K562 (cell line): Measurements from ENCODE around the gene NPAS2. TPM values are rescaled to one million over a fixed set of nuclear protein-coding genes. Genes with fewer than 3 reads are reported as not detected.

ENCODE experiments used
- BRD4 ChIP-seq: fragments of 200-600 bp; sonication (generic); IDR thresholded peaks from 2 replicates; pipeline ENCODE4 v1.6.1; 2017; ENCODE audit warnings: inconsistent platforms
- CBFA2T3 ChIP-seq: fragments of 450-650 bp; IDR thresholded peaks from 2 replicates; pipeline ENCODE4 v1.6.1; 2017
- CXXC5 ChIP-seq: fragments of 250-450 bp; sonication (Bioruptor Pico); IDR thresholded peaks from 2 replicates; pipeline ENCODE4 v1.8.0; 2022; ENCODE audit warnings: inconsistent platforms, mild to moderate bottlenecking, moderate library complexity
- FOXM1 ChIP-seq, 2 experiments: fragments of 450-650 bp in 1 of 2; sonication (generic) in 1 of 2; formaldehyde crosslinking in 1 of 2; IDR thresholded peaks; 2 replicates each; pipeline versions ENCODE4 v1.6.1 to v1.9.0; 2017 to 2022; ENCODE audit warnings: low read depth in 2 of 2, mild to moderate bottlenecking in 2 of 2, missing genetic modification reagents in 1 of 2, moderate library complexity in 1 of 2
- GTF2E2 ChIP-seq: fragments of 200-800 bp; sonication (Bioruptor generic); IDR thresholded peaks from 2 replicates; pipeline ENCODE4 v1.6.1; 2016; ENCODE audit warnings: missing genetic modification characterization, missing compliant biosample characterization
- HMG20A ChIP-seq: fragments of 450-650 bp; formaldehyde crosslinking; conservative IDR thresholded peaks from 2 replicates; pipeline ENCODE4 v1.4.0; 2020; ENCODE audit warnings: mild to moderate bottlenecking, mixed read lengths
- HNRNPK ChIP-seq: fragments of 200-400 bp; formaldehyde crosslinking; IDR thresholded peaks from one replicate; pipeline ENCODE4 v1.6.1; 2018; ENCODE audit warnings: mild to moderate bottlenecking, low read depth, low read length; ENCODE audit not compliant: poor library complexity, severe bottlenecking
- MAFF ChIP-seq: IDR thresholded peaks from 2 replicates; pipeline ENCODE4 v1.6.1; 2012; ENCODE audit warnings: low read length, improper control_type of control experiment
- POLR2AphosphoS5 ChIP-seq: IDR thresholded peaks from 2 replicates; pipeline ENCODE4 v1.6.1; 2011; ENCODE audit warnings: mild to moderate bottlenecking, low read depth, low read length, moderate library complexity; ENCODE audit not compliant: control insufficient read depth, insufficient read depth
- SAP30 ChIP-seq: fragments of 200-600 bp; sonication (generic); IDR thresholded peaks from 2 replicates; pipeline ENCODE4 v1.6.1; 2012; ENCODE audit warnings: borderline replicate concordance, low read depth, mild to moderate bottlenecking, moderate library complexity, low read length, control low read depth, inconsistent platforms; ENCODE audit not compliant: insufficient read depth, poor library complexity, severe bottlenecking
- TARDBP ChIP-seq: fragments of 450-650 bp; IDR thresholded peaks from 2 replicates; pipeline ENCODE4 v1.6.1; 2016
- TRIM24 ChIP-seq, 2 experiments: fragments of 450-650 bp; IDR thresholded peaks; 2 replicates each; pipeline ENCODE4 v1.6.1; 2016
- XRCC3 ChIP-seq: fragments of 450-650 bp; IDR thresholded peaks from 2 replicates; pipeline ENCODE4 v1.6.1; 2017; ENCODE audit warnings: mild to moderate bottlenecking, moderate library complexity
- ZBTB40 ChIP-seq, 2 experiments: fragments of 450-650 bp in 1 of 2; sonication (generic) in 1 of 2; formaldehyde crosslinking in 1 of 2; IDR thresholded peaks; 2 replicates each; pipeline versions ENCODE4 v1.7.1 to v1.9.0; 2016 to 2022; ENCODE audit warnings: inconsistent platforms in 1 of 2, mild to moderate bottlenecking in 1 of 2, missing genetic modification reagents in 1 of 2
- ZNF224 ChIP-seq: sonication (generic); formaldehyde crosslinking; IDR thresholded peaks from 2 replicates; pipeline ENCODE4 v1.8.0; 2022; ENCODE audit warnings: mild to moderate bottlenecking, missing genetic modification reagents
- ZNF232 ChIP-seq: sonication (generic); formaldehyde crosslinking; IDR thresholded peaks from 2 replicates; pipeline ENCODE4 v1.8.0; 2022; ENCODE audit warnings: mild to moderate bottlenecking, missing genetic modification reagents
- polyA plus RNA-seq, 8 experiments: library from polyadenylated mRNA; depleted of rRNA in 4 of 8; stranded (reverse) in 5 of 8; unstranded in 3 of 8; fragments of >200 nt; fragmentation: Nextera tagmentation in 2 of 8; fragmentation: Illumina TruSeq in 1 of 8; extraction: Ambion mirVana in 2 of 8; extraction: Trizol in 1 of 8; gene quantifications; 2 replicates each; pipeline versions ENCODE4 v1.2.1 to v1.2.3, GENCODE V29; 2011 to 2014; ENCODE audit warnings: inconsistent platforms in 1 of 8, missing spikeins in 1 of 8
- total RNA-seq, 7 experiments: library from RNA; depleted of rRNA in 6 of 7; stranded (reverse); fragments of >200 nt in 6 of 7; fragmentation: Illumina TruSeq in 2 of 7; extraction: Trizol in 2 of 7; gene quantifications; 2 replicates each; pipeline versions ENCODE4 v1.2.1 to v1.2.3, GENCODE V29; 2011 to 2021; ENCODE audit warnings: low replicate concordance in 1 of 7
- TF ChIP-seq, protein P1 (sequence below): fragments of 450-650 bp; IDR thresholded peaks from 2 replicates; pipeline ENCODE4 v1.6.1; 2016; ENCODE audit warnings: borderline replicate concordance

Gene NPAS2
- total and polyA plus RNA-seq, 9 of the 15 experiments (the other 6 are each of a cell fraction or from before 2014, with no cell fraction given), result 0.06 to 0.29 (median 0.07) TPM; not detected in 5

DNA sequence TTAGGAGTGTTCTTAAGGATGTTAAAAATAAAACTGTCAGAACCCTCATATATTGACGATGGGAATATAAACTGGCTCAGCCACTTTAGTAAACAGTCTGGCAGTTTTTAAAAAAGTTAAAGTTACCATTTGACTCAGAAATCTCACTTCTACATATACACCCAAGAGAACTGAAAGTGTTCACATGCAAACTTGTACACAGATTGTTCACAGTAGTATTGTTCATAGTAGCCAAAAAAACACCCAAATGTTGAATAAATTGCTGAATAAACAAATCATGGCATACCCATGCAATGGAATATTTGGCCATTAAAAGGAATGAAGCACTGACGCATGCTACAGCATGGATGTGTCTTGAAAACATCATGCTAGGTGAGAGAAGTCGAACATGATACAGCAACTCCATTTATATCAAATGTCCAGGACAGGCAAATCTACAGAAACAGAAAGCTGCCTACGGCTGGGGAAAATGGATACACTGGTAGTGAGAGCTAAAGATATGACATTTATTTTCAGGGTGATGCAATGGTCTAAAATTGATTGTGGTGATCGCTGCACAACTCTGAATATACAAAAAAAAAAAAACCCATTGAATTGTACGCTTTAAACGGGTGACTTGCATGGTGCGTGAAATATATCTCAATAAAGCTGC, 192.2 kb downstream of the NPAS2 start (continued):
- TF ChIP-seq ZBTB40 (IDR thresholded peaks at IDR 0.05) (no peak), ZBTB40 (CRISPR knock-in tag; IDR thresholded peaks at IDR 0.05) (no peak), ZNF232 (no peak), MAFF (peak; percentile 64; the same call in 1 of the 2 replicates), POLR2AphosphoS5 (no peak), TRIM24 (IDR thresholded peaks at IDR 0.05) (0 out of 4 replicates have a peak, but pooled peaks of 1 of the 2 experiments have one; percentile 9), CXXC5 (CRISPR knock-in tag) (no peak), TARDBP (no peak), HMG20A (CRISPR knock-in tag) (no peak), ZNF224 (CRISPR knock-in tag) (no peak), HNRNPK (no peak), FOXM1 (IDR thresholded peaks at IDR 0.05; ENCODE audit: low read depth) (no peak), FOXM1 (CRISPR knock-in tag; IDR thresholded peaks at IDR 0.05; ENCODE audit: low read depth) (no peak), CBFA2T3 (no peak), GTF2E2 (tag) (no peak), XRCC3 (no peak), BRD4 (no peak), SAP30 (no peak)
- TF ChIP-seq, protein P1, sequence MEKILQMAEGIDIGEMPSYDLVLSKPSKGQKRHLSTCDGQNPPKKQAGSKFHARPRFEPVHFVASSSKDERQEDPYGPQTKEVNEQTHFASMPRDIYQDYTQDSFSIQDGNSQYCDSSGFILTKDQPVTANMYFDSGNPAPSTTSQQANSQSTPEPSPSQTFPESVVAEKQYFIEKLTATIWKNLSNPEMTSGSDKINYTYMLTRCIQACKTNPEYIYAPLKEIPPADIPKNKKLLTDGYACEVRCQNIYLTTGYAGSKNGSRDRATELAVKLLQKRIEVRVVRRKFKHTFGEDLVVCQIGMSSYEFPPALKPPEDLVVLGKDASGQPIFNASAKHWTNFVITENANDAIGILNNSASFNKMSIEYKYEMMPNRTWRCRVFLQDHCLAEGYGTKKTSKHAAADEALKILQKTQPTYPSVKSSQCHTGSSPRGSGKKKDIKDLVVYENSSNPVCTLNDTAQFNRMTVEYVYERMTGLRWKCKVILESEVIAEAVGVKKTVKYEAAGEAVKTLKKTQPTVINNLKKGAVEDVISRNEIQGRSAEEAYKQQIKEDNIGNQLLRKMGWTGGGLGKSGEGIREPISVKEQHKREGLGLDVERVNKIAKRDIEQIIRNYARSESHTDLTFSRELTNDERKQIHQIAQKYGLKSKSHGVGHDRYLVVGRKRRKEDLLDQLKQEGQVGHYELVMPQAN, result no peak
